ENCODE results near the gene C3orf33.
"Not testable (repeated sequence)": the region's sequence is repeated elsewhere in the genome, so short reads cannot be mapped to it uniquely, and the experiment has no call there.

The C3orf33 gene, protein sequence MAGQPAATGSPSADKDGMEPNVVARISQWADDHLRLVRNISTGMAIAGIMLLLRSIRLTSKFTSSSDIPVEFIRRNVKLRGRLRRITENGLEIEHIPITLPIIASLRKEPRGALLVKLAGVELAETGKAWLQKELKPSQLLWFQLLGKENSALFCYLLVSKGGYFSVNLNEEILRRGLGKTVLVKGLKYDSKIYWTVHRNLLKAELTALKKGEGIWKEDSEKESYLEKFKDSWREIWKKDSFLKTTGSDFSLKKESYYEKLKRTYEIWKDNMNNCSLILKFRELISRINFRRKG

DNA sequence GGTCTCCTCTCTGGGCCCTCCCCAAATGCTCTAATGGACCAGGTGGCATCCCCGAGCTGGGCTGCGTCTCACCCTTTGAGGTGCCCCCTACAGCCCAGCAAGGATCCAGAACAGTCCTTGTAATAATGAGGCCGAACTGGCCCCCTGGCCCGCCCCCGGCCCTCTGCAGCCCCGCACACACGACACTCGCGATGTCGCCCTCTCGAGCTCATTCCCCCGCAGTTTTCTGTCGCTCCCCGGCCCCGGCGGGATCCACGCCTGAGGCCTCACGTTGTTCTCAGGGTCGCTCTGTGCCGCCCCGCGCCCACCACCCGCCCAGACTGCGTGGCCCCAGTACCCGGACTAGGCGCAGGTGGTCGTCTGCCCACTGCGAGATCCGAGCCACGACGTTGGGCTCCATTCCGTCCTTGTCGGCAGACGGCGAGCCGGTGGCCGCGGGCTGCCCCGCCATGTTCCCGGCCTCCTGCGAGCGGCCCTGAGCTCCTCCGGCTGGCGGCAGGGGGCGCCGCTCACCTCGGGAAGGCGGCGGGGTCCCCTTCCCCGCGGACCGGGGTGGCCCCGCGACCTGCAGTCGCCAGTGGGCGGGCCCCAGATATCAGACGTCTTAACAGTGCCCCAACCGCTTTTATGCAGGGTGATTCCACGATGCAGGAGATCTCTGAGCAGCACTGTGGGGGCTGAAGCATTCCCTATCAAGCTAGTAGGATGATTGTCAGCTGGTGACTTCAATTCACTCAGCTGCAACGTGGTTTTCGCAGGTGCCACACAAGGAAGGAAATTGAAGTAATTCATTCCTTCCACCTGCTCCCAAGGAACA is at the start of gene C3orf33:
C3orf33 (minus strand) TSS at position 477 of the 817 bp plus-strand sequence; CDS start at position 451, 26 bp downstream.
- ChIA-PET POLR2A (interaction anchor here (1.0 to 1.9 kb wide), 2 partner anchors 48 to 64 kb away, joined by 6 to 8 read pairs; partner anchors contain the start of gene SLC33A1), CTCF (interaction anchor here (0.6 to 2.9 kb wide), 62 partner anchors 7 to 857 kb away, joined by 3 to 77 read pairs (median 5); partner anchors contain the start of genes GMPS, SLC33A1 and SSR3)
- TF ChIP-seq, protein P1, sequence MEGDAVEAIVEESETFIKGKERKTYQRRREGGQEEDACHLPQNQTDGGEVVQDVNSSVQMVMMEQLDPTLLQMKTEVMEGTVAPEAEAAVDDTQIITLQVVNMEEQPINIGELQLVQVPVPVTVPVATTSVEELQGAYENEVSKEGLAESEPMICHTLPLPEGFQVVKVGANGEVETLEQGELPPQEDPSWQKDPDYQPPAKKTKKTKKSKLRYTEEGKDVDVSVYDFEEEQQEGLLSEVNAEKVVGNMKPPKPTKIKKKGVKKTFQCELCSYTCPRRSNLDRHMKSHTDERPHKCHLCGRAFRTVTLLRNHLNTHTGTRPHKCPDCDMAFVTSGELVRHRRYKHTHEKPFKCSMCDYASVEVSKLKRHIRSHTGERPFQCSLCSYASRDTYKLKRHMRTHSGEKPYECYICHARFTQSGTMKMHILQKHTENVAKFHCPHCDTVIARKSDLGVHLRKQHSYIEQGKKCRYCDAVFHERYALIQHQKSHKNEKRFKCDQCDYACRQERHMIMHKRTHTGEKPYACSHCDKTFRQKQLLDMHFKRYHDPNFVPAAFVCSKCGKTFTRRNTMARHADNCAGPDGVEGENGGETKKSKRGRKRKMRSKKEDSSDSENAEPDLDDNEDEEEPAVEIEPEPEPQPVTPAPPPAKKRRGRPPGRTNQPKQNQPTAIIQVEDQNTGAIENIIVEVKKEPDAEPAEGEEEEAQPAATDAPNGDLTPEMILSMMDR (IDR thresholded peaks at IDR 0.05; ENCODE audit: control extremely low read depth, extremely low read depth, low read depth, missing control alignments): peak; percentile 95
- peak; percentile 92 for DNase-seq (ENCODE audit: extremely low spot score)

DNA sequence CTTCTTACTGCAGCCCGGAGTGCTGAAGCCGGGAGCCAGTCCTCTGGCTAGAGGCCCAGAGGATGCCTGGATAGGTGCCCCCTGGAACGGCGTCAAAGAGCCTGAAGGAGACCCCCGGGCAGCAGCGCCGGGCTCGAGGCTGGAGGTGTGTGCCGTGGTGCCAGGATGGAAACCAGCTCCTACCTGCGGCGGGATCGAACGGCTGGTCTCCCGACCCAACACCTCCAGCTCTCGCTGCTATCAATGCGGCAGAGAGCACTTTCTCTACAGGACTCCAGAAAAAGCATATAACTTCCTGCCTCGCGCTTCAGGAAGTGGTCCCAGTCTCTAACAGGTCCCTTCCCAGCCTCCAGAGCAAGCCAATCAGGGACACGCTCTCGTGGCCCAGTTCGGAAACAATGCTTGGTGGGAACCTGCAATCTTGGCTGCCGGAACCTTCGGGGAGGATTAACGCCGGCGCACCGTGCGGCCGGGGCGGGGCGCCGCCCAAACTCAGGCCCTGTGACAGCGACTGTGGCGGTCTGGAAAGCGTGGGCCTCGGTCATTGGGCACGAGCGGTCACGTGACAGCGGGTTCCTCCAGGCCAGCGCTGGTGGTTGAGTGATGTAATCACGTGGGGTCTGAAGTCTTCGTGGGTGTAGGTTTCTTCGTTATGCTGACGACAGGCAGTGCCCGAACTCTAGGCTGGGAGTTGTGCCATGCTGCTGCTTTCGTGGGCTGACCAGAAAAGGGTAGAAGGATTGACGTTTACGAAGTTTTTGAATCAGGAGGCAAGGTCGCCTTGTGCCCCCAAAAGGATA is 48.3 kb upstream of the C3orf33 start, which contains the start of gene SLC33A1:
SLC33A1 (minus strand) TSS at position 287 of the 800 bp plus-strand sequence. CDS start 430 bp downstream, outside the sequence.
- peak; percentile 98 for DNase-seq (ENCODE audit: extremely low spot score)
- ChIA-PET CTCF (interaction anchor here (1.1 to 4.1 kb wide), 5 partner anchors 11 to 49 kb away, joined by 3 to 28 read pairs (median 6); partner anchors contain the start of genes C3orf33 and GMPS), POLR2A (interaction anchor here (0.9 to 2.2 kb wide), 5 partner anchors 11 to 48 kb away, joined by 3 to 8 read pairs (median 5); partner anchors contain the start of genes C3orf33 and GMPS)
- TF ChIP-seq, protein P1 (IDR thresholded peaks at IDR 0.05; ENCODE audit: control extremely low read depth, extremely low read depth, low read depth, missing control alignments): no peak

DNA sequence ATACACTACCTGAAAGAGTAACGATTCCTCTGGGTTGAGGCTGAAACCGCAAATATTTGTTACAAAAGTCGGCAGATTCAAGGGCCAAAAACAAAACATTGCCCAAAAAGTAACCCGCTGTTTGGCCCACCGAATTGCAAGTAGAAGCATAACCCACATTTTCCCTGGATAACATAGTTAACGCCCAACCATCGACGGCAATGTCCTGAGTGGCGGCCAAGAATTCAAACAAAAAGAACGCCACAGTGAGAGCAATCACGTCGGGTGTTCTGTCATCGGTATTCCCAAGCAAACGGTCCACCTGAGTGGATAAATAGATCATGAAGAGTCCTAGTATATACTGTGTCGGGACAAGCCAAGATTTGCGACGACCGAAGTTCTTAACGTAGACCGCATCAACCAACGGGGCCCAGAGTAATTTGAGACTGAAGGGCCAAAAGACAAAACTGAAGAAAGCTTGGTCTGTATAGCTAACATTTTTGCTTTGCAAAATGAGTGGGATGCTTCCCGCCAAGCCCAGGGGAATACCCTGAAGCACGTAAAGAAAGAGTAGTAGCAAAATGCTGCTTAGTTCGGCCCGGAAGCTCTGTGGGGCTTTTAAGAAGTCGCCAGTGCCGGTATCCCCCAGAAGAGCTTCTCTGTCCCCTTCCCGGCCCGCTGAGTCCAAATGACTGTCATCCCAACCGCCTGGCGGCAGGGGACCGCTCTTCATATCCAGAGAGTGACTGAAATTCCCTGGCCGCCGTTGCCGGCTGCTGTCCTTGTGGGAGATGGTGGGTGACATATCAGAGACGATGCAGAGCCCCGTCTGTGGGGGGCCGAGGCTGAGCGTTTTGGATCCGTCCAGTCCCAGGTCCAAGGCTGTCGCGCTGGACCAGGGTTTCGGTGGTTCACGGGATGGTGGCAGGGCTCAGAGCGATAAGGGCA is 47.4 kb upstream of the C3orf33 start:
- DNase-seq (ENCODE audit: extremely low spot score): no peak
- TF ChIP-seq, protein P1 (IDR thresholded peaks at IDR 0.05; ENCODE audit: control extremely low read depth, extremely low read depth, low read depth, missing control alignments): no peak
- POLR2A ChIA-PET: interaction anchor here (0.7 to 2.2 kb wide), 7 partner anchors 10 to 47 kb away, joined by 3 to 8 read pairs (median 4); partner anchors contain the start of genes C3orf33 and GMPS
- CTCF ChIA-PET: interaction anchor here (1.1 to 4.1 kb wide), 7 partner anchors 10 to 48 kb away, joined by 3 to 28 read pairs (median 5); partner anchors contain the start of genes C3orf33 and GMPS

DNA sequence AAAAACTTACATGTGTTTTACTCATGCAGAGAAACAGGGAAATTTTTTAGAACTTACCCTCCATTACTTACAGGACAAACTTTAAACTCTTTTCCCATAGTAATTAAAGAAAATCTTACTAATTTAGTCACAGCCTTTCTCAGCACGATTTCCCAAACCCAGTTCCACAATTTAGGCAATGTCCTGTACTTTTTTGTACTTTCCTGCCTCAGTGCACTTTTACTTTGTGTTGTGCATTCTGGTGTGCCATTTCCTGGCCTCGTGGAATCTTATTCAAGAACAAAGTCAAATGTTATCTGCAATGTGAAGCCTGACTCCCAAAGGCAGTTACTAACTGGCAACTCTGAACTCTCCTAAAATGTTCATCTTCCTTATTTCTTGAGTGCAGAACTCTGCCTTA is 46.3 kb upstream of the C3orf33 start:
- ChIA-PET POLR2A (interaction anchor here (2.2 kb wide), 1 partner anchor 46 kb away, joined by 8 read pairs; the partner anchor contains the start of gene C3orf33), CTCF (interaction anchor here (1.5 to 4.1 kb wide), 5 partner anchors 9 to 47 kb away, joined by 3 to 28 read pairs (median 6); partner anchors contain the start of genes C3orf33 and GMPS)
- no peak for DNase-seq (ENCODE audit: extremely low spot score)
- TF ChIP-seq, protein P1 (IDR thresholded peaks at IDR 0.05; ENCODE audit: control extremely low read depth, extremely low read depth, low read depth, missing control alignments): no peak

DNA sequence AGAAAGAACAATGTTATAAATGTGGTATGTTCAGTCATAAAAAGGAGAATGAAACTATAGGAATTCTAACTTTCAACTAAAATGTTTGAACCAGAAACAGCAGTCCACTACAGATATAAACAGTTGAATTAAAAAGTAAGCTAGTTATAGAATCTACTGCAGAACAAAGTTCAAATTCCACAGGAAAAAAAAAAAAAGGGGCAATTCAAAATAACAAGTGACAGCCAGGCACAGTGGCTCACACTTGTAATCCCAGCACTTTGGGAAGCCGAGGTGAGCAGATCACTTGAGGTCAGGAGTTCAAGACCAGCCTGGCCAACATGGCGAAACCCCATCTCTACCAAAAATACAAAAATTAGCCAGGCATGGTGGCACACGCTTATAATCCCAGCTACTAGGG is 43.3 kb upstream of the C3orf33 start:
- POLR2A ChIA-PET: not testable (repeated sequence)
- CTCF ChIA-PET: interaction anchor here (0.7 to 4.8 kb wide), 2 partner anchors 14 to 43 kb away, joined by 3 to 18 read pairs; partner anchors contain the start of gene C3orf33

More for the DNA sequence above, 43.3 kb upstream of the C3orf33 start:
- not testable (repeated sequence) for DNase-seq (ENCODE audit: extremely low spot score)

Measured in GM10248 (cell line).